ENCODE measurements around the gene SYN1.

SYN1 gene

DNA sequence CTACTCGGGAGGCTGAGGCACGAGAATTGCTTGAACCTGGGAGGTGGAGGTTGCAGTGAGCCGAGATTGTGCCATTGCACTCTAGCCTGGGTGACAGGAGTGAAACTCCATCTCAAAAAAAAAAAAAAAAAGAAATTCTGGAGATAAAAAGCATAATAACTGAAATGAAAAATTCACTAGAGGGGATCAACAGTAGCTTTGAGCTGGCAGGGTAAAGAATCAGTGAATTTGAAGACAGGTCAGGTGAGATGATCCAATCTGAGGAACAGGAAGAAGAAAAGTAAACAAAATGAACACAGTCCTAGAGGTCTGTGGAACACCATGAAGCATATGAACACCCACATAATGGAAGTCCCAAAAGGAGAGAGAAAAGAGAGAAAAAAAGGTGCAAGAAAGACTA, 22.4 kb downstream of the SYN1 start:
- H3K4me3 ChIP-seq (ENCODE audit: extremely low read depth, insufficient read depth, low read length, poor library complexity, severe bottlenecking): no peak overlapping the region
- no CpG with 5 or more reads among the region's 3 CpGs for WGBS, 2 experiments (ENCODE audit: insufficient coverage in 2 of 2)
- no peaks in the 10 kb centered on the region for H3K36me3 ChIP-seq (ENCODE audit: control insufficient read depth, insufficient read depth, low read length)
- H3K9me3 ChIP-seq (ENCODE audit: control insufficient read depth, low read length): no peaks in the 10 kb centered on the region
- no peak overlapping the region for H3K27ac ChIP-seq (ENCODE audit: low read depth, low read length, severe bottlenecking)
- no peaks in the 10 kb centered on the region for H3K4me1 ChIP-seq (ENCODE audit: control insufficient read depth, insufficient read depth, low read length, poor library complexity, severe bottlenecking)

- no peaks in the 10 kb centered on the region for H3K9me3 ChIP-seq (ENCODE audit: control insufficient read depth, low read length)
- H3K27ac ChIP-seq (ENCODE audit: low read depth, low read length, severe bottlenecking): no peak overlapping the region
- 100% methylated on average over 1 of the region's 2 CpGs; no CpG with 5 or more reads in 1 of the 2 experiments for WGBS, 2 experiments (ENCODE audit: insufficient coverage in 2 of 2)
- H3K4me3 ChIP-seq (ENCODE audit: extremely low read depth, insufficient read depth, low read length, poor library complexity, severe bottlenecking): no peak overlapping the region
- H3K36me3 ChIP-seq (ENCODE audit: control insufficient read depth, insufficient read depth, low read length): no peaks in the 10 kb centered on the region
- H3K4me1 ChIP-seq (ENCODE audit: control insufficient read depth, insufficient read depth, low read length, poor library complexity, severe bottlenecking): no peaks in the 10 kb centered on the region
These were observed 23.4 kb downstream of the SYN1 start for GRCh38 chrX:47596256-47596655.

DNA sequence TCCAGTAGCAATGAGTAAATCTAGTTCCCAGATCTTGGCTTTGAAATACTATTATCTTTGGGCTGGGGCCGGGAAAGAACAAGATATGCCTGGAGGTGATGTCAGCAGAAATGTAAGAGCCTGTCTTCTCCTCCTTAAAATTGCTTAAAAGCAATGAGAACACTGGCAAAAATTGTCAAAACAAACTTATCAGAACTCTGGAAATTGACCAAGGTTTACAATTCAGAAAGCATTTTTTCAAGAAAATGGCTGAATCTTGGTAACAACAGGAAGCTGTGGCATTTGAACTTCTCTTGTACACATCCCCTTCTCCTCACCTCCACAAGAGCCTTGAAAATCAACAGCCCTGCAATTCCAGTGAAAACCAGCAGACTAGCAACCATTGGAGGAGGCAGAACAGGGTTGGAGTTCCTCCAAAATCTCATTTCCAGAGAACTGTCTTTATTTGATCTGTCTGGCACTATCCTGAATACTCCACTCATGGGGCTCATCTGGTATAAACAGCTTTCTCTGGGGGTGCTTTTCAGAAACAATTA, 23.9 kb downstream of the SYN1 start:
- Histone ChIP-seq H3K36me3 (ENCODE audit: control insufficient read depth, insufficient read depth, low read length) (no peaks in the 10 kb centered on the region), H3K4me3 (ENCODE audit: extremely low read depth, insufficient read depth, low read length, poor library complexity, severe bottlenecking) (no peak overlapping the region), H3K27ac (ENCODE audit: low read depth, low read length, severe bottlenecking) (no peak overlapping the region), H3K4me1 (ENCODE audit: control insufficient read depth, insufficient read depth, low read length, poor library complexity, severe bottlenecking) (no peaks in the 10 kb centered on the region), H3K9me3 (ENCODE audit: control insufficient read depth, low read length) (no peaks in the 10 kb centered on the region)
- WGBS, 2 experiments (ENCODE audit: insufficient coverage in 2 of 2): 83% methylated on average over 1 of the region's 1 CpG; no CpG with 5 or more reads in 1 of the 2 experiments

DNA sequence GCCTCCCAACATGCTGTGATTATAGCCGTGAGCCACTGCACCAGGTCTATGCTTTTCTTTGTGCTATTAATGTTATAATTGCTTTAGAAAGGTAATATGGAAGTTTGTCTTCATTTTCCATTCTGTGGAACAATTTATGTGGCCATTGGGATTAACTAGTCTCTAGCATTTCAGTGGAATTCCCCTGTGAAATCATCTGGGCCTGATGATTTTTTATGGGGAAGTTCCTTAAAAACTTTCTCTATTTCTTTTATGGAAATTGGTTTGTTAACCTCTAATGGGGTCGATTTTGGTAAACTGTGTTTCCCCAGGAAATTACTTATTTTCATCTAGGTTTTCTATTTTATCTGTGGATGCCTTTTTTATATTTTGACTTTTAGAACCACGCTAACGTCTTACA, 26.1 kb downstream of the SYN1 start:
- H3K4me1 ChIP-seq (ENCODE audit: control insufficient read depth, insufficient read depth, low read length, poor library complexity, severe bottlenecking): no peaks in the 10 kb centered on the region
- no peaks in the 10 kb centered on the region for H3K9me3 ChIP-seq (ENCODE audit: control insufficient read depth, low read length)
- no peak overlapping the region for H3K4me3 ChIP-seq (ENCODE audit: extremely low read depth, insufficient read depth, low read length, poor library complexity, severe bottlenecking)
- H3K27ac ChIP-seq (ENCODE audit: low read depth, low read length, severe bottlenecking): no peak overlapping the region
- no peaks in the 10 kb centered on the region for H3K36me3 ChIP-seq (ENCODE audit: control insufficient read depth, insufficient read depth, low read length)
- no CpG with 5 or more reads among the region's 4 CpGs for WGBS, 2 experiments (ENCODE audit: insufficient coverage in 2 of 2)

DNA sequence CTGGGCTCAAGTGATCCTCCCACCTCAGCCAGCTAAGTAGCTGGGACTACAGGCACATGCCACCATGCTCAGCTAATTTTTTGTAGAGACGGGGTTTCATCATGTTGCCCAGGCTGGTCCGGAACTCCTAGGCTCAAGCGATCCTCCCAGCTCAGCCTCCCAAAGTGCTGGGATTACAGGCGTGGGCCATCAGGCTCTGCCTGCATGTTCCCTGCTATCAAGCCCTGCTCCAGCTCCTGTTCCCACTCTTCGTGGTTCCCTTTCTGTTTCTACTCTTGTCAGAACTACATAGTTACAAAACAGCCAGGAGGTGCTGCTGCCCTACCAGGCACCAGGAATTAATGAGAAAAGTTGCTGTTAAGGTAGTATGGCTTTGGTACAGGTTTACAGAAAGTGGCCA, 28.7 kb downstream of the SYN1 start:
- H3K4me3 ChIP-seq (ENCODE audit: extremely low read depth, insufficient read depth, low read length, poor library complexity, severe bottlenecking): no peak overlapping the region
- H3K9me3 ChIP-seq (ENCODE audit: control insufficient read depth, low read length): no peaks in the 10 kb centered on the region
- WGBS, 2 experiments (ENCODE audit: insufficient coverage in 2 of 2): 92% methylated on average over 4 of the region's 5 CpGs; no CpG with 5 or more reads in 1 of the 2 experiments
- no peaks in the 10 kb centered on the region for H3K4me1 ChIP-seq (ENCODE audit: control insufficient read depth, insufficient read depth, low read length, poor library complexity, severe bottlenecking)
- H3K36me3 ChIP-seq (ENCODE audit: control insufficient read depth, insufficient read depth, low read length): peaks cover 6% of the 10 kb centered on the region
- no peak overlapping the region for H3K27ac ChIP-seq (ENCODE audit: low read depth, low read length, severe bottlenecking)

DNA sequence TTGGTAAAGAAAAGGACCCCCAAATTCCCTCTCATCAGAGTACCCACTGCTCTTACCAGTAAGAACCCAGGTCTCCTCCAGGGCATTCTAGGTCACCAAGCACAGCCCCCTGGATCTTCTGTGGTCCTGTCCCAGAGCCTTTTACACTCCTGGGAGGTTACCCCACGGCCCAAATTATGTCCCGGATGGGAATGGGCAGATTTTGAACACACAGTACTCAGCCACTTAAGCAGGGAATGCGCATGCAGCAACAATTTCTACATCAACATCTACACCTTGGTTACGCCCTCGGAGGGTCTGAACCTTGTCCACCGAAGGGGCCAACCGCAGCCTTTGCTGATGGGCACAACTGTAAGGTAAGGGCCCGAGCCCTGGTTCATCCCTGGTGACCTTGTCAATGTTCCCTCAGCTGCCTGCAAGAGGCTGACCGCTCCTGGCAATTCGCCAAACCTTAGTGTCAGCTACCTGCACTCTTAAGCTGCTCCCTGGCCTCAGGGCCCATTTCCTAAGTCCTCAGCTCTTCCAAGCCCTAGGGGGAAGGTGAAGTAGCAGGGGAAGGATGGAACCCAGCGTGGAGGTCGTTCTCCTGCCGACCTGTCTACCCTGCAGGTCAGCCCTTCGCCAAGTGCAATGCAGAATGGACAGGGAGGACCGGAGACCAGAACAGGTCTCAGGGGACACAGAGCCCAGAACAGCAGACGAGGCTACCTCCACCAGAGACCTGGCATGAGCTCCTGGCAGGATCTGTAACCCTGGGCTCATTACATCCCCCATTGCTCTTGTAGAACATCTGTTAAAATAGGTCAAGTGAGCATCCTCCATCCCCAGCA, 31.5 kb downstream of the SYN1 start:
- 92% methylated on average over 13 of the region's 16 CpGs; no CpG with 5 or more reads in 1 of the 2 experiments for WGBS, 2 experiments (ENCODE audit: insufficient coverage in 2 of 2)
- Histone ChIP-seq H3K9me3 (ENCODE audit: control insufficient read depth, low read length) (no peaks in the 10 kb centered on the region), H3K36me3 (ENCODE audit: control insufficient read depth, insufficient read depth, low read length) (peaks cover 19% of the 10 kb centered on the region), H3K27ac (ENCODE audit: low read depth, low read length, severe bottlenecking) (no peak overlapping the region), H3K4me1 (ENCODE audit: control insufficient read depth, insufficient read depth, low read length, poor library complexity, severe bottlenecking) (no peaks in the 10 kb centered on the region), H3K4me3 (ENCODE audit: extremely low read depth, insufficient read depth, low read length, poor library complexity, severe bottlenecking) (no peak overlapping the region)

GRCh38 chrX:47587091-47587891, 32.4 kb downstream of the SYN1 start:
- Histone ChIP-seq H3K27ac (ENCODE audit: low read depth, low read length, severe bottlenecking) (no peak overlapping the region), H3K36me3 (ENCODE audit: control insufficient read depth, insufficient read depth, low read length) (peaks cover 21% of the 10 kb centered on the region), H3K4me3 (ENCODE audit: extremely low read depth, insufficient read depth, low read length, poor library complexity, severe bottlenecking) (no peak overlapping the region), H3K9me3 (ENCODE audit: control insufficient read depth, low read length) (no peaks in the 10 kb centered on the region), H3K4me1 (ENCODE audit: control insufficient read depth, insufficient read depth, low read length, poor library complexity, severe bottlenecking) (no peaks in the 10 kb centered on the region)
- 90 to 100% methylated on average over 1 of the region's 4 CpGs for whole genome bisulfite sequencing, 2 experiments (ENCODE audit: insufficient coverage in 2 of 2)

- H3K9me3 ChIP-seq (ENCODE audit: control insufficient read depth, low read length): no peaks in the 10 kb centered on the region
- WGBS, 2 experiments (ENCODE audit: insufficient coverage in 2 of 2): 88 to 100% methylated on average over 2 to 6 of the region's 11 CpGs
- H3K4me1 ChIP-seq (ENCODE audit: control insufficient read depth, insufficient read depth, low read length, poor library complexity, severe bottlenecking): no peaks in the 10 kb centered on the region
- peaks cover 21% of the 10 kb centered on the region for H3K36me3 ChIP-seq (ENCODE audit: control insufficient read depth, insufficient read depth, low read length)
- H3K27ac ChIP-seq (ENCODE audit: low read depth, low read length, severe bottlenecking): no peak overlapping the region
- H3K4me3 ChIP-seq (ENCODE audit: extremely low read depth, insufficient read depth, low read length, poor library complexity, severe bottlenecking): no peak overlapping the region
These were observed 33.4 kb downstream of the SYN1 start for GRCh38 chrX:47586043-47586787.

DNA sequence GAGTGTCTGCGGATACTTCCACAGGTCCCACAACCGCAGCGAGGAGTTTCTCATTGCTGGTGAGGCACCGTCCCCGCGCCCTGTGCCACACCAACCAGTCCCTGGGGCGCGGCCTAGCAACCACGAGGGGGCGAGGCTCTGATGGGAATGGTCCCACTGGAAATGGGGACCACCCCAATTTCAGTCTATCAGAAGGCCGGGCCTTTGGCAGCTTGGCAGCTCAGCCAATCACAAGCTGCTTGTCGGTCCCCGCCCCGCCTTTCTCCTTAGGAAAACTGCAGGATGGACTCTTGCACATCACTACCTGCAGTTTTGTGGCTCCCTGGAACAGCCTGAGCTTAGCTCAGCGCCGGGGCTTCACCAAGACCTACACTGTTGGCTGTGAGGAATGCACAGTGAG, 34.4 kb downstream of the SYN1 start:
- H3K9me3 ChIP-seq (ENCODE audit: control insufficient read depth, low read length): no peaks in the 10 kb centered on the region
- no peak overlapping the region for H3K4me3 ChIP-seq (ENCODE audit: extremely low read depth, insufficient read depth, low read length, poor library complexity, severe bottlenecking)
- no peak overlapping the region for H3K27ac ChIP-seq (ENCODE audit: low read depth, low read length, severe bottlenecking)
- H3K36me3 ChIP-seq (ENCODE audit: control insufficient read depth, insufficient read depth, low read length): peaks cover 21% of the 10 kb centered on the region
- 87 to 100% methylated on average over 4 to 10 of the region's 16 CpGs for WGBS, 2 experiments (ENCODE audit: insufficient coverage in 2 of 2)
- no peaks in the 10 kb centered on the region for H3K4me1 ChIP-seq (ENCODE audit: control insufficient read depth, insufficient read depth, low read length, poor library complexity, severe bottlenecking)

DNA sequence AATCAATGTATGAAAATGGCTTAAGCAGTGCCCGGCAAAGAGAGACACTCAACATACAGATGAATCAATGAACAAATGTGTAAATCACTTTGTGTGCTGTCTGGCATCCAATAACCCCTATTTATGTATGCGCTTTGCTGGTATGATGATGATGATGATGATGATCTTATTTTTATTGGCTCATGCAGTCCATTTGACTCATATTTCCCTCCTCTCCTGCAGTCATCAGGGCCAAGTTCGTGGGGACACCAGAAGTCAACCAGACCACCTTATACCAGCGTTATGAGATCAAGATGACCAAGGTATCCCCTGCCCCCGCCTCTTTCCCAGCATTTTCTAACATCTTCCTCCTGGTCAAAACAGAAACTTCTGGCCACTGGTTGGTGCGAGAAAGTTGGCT, 34.9 kb downstream of the SYN1 start:
- WGBS, 2 experiments (ENCODE audit: insufficient coverage in 2 of 2): 71 to 80% methylated on average over 1 of the region's 6 CpGs

More for the DNA sequence above, 34.9 kb downstream of the SYN1 start:
- H3K27ac ChIP-seq (ENCODE audit: low read depth, low read length, severe bottlenecking): no peak overlapping the region
- no peak overlapping the region for H3K4me3 ChIP-seq (ENCODE audit: extremely low read depth, insufficient read depth, low read length, poor library complexity, severe bottlenecking)
- H3K9me3 ChIP-seq (ENCODE audit: control insufficient read depth, low read length): no peaks in the 10 kb centered on the region
- H3K4me1 ChIP-seq (ENCODE audit: control insufficient read depth, insufficient read depth, low read length, poor library complexity, severe bottlenecking): no peaks in the 10 kb centered on the region
- H3K36me3 ChIP-seq (ENCODE audit: control insufficient read depth, insufficient read depth, low read length): peaks cover 21% of the 10 kb centered on the region
